Adrenal gland (tissue), 12 donors: Measurements from ENCODE around the gene FAM228B. TPM values are rescaled to one million over a fixed set of nuclear protein-coding genes. Genes with fewer than 3 reads are reported as not detected.

Experiments
- DNase-seq, 7 donors: peaks; one replicate each; pipeline ENCODE4 v3.0.0-alpha.2; 2019 to 2020
- H3K27ac ChIP-seq, 5 donors: fragments of 200-600 bp; sonication (generic) in 4 of 5; 1 replicate in 3 of 5; 2 replicates in 2 of 5; pipeline versions ENCODE4 v1.5.1 to v1.8.0; 2016 to 2020; ENCODE audit warnings: mild to moderate bottlenecking in 1 of 5
- H3K27me3 ChIP-seq: fragments of 200-600 bp; 2 replicates; pipeline ENCODE4 v1.8.0; 2021
- H3K36me3 ChIP-seq, 2 donors: fragments of 200-600 bp; replicated peaks in 1 of 2; 1 replicate in 1 of 2; 2 replicates in 1 of 2; pipeline versions ENCODE4 v1.5.1 to v1.8.0; 2018 to 2022
- H3K4me1 ChIP-seq, 2 donors: fragments of 200-600 bp; replicated peaks in 1 of 2; 1 replicate in 1 of 2; 2 replicates in 1 of 2; pipeline versions ENCODE4 v1.5.1 to v1.8.0; 2018 to 2021
- H3K4me3 ChIP-seq, 4 donors: fragments of 200-600 bp; sonication (generic) in 3 of 4; one replicate each; pipeline ENCODE4 v1.5.1; 2016 to 2018
- H3K9me3 ChIP-seq, 3 donors: fragments of 200-600 bp; sonication (generic) in 1 of 3; replicated peaks in 1 of 3; 1 replicate in 2 of 3; 2 replicates in 1 of 3; pipeline versions ENCODE4 v1.5.1 to v1.8.0; 2016 to 2021
- POLR2A ChIP-seq, 2 donors: fragments of 450-650 bp; IDR thresholded peaks; one replicate each; pipeline ENCODE4 v1.6.1; 2017; ENCODE audit warnings: antibody characterized with exemption in 2 of 2, mild to moderate bottlenecking in 2 of 2, moderate library complexity in 1 of 2
- WGBS, 4 donors: extraction: QIAGEN DNeasy Blood & Tissue Kit in 2 of 4; methylation state at CpG; one replicate each; pipeline versions ENCODE4 v1.1.5 to v1.1.7; 2013 to 2017; 5-methylcytosine and 5-hydroxymethylcytosine counted together
- intact Hi-C, 2 donors: fragments of 100-400 bp; cut with DNase I; formaldehyde crosslinking; loops; one replicate each; pipeline versions ENCODE4 v1.14.1 to v1.15.0; 2022 to 2023
- polyA plus RNA-seq, 3 donors: library from polyadenylated mRNA; stranded (reverse); fragments of 200-250 nt in 2 of 3; fragments of 350-450 nt in 1 of 3; fragmentation: Illumina TruSeq in 1 of 3; extraction: RNeasy Lipid Tissue Mini Kit (QIAGEN cat#74804) in 1 of 3; gene quantifications; one replicate each; pipeline ENCODE4 v1.2.3, GENCODE V29; 2013 to 2014
- total RNA-seq, 9 donors: library from RNA; depleted of rRNA in 4 of 9; stranded (reverse); fragments of >200 nt in 4 of 9; fragments of 120-200 nt in 1 of 9; fragmentation: NEBNext Ultra II Directional in 1 of 9; extraction: Animal tissue kit (Norgen Biotek cat#: 25700) in 1 of 9; gene quantifications; one replicate each; pipeline versions ENCODE4 v1.1.0 to v1.2.4, GENCODE V29; 2013 to 2023
- TF ChIP-seq, protein P1 (sequence below), 6 experiments: fragments of 450-650 bp in 4 of 6; fragments of 200-600 bp in 2 of 6; sonication (generic) in 1 of 6; IDR thresholded peaks; 1 replicate in 5 of 6; 2 replicates in 1 of 6; pipeline versions ENCODE4 v1.5.1 to v1.8.0; 2016 to 2021; ENCODE audit warnings: antibody characterized with exemption in 6 of 6, mild to moderate bottlenecking in 2 of 6, moderate library complexity in 1 of 6
- donor health status: healthy with polysubstance abuse.
- donor health status: Bipolar disorder and iron deficiency.
- donor health status: DM: yes; HTN: yes; CAD: no.
- donor health status: DM: no; HTN: no; CAD: no.
- donor health status: DM: no; HTN: no; CAD: no.
- donor health status: DM: yes; HTN: yes; CAD: no.

The FAM228B gene
- total and polyA plus RNA-seq, 12 donors = 1.9 to 141 (median 29.2) TPM

DNA sequence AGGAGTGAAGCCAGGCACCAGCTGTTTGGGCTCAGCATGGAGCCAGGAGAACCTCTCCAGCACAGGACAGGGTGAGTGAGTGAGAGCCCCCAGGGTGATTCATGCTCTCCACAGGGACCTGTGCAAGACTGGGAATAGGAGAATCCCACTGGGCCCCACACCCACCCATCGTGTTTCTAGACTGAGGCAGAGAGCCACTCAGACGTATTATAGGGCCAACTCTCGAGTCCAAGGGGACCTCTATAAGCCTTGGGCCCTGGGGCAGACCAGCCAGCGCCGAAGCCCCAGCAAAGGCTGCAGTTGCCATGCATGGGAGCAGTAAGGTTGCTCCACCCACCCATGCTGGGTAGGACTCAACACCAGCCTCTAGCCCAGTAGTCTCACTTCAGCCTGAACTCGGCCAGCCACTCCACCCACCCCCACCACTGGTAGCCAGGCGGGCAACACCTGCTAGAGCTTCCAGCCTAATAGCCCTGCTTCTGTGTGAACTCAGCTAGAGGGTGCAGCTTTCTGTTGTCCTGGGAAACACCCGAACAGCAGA, 19.1 kb upstream of the FAM228B start:
- H3K9me3 ChIP-seq = no peaks in the 10 kb centered on the region
- no peak overlapping the region for H3K4me3 ChIP-seq
- TF ChIP-seq, protein P1, sequence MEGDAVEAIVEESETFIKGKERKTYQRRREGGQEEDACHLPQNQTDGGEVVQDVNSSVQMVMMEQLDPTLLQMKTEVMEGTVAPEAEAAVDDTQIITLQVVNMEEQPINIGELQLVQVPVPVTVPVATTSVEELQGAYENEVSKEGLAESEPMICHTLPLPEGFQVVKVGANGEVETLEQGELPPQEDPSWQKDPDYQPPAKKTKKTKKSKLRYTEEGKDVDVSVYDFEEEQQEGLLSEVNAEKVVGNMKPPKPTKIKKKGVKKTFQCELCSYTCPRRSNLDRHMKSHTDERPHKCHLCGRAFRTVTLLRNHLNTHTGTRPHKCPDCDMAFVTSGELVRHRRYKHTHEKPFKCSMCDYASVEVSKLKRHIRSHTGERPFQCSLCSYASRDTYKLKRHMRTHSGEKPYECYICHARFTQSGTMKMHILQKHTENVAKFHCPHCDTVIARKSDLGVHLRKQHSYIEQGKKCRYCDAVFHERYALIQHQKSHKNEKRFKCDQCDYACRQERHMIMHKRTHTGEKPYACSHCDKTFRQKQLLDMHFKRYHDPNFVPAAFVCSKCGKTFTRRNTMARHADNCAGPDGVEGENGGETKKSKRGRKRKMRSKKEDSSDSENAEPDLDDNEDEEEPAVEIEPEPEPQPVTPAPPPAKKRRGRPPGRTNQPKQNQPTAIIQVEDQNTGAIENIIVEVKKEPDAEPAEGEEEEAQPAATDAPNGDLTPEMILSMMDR (IDR thresholded peaks at IDR 0.05) = no peak
- no peak for TF ChIP-seq POLR2A (IDR thresholded peaks at IDR 0.05)
- no peaks in the 10 kb centered on the region for H3K36me3 ChIP-seq
- intact Hi-C loops = no loop called here
- H3K27ac ChIP-seq = no peak overlapping the region
- 93 to 98% (median 96%) methylated on average over 3 to 8 of the region's 8 CpGs for WGBS, 4 donors
- H3K27me3 ChIP-seq = no peaks in the 10 kb centered on the region
- DNase-seq = no peak
- no peaks in the 10 kb centered on the region for H3K4me1 ChIP-seq

DNA sequence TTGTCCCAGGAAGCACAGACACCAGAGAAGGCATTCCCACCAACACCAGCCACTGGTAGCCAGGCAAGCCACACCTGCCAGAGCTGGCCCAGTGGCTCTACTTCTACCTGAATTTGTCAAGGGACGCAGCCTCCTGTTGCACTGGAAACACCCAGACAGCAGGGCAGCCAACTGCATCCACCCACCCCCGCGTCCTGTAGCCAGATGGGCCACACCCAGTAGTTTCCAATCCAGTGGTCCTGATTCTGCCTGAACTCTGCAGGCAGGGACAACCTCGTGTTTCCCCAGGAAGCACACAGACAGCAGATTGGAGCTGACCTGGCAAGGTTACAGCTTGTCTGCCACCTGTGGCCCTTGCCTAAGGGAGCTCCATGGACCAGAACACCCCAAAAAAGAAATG, 18.4 kb upstream of the FAM228B start:
- no peak for TF ChIP-seq POLR2A (IDR thresholded peaks at IDR 0.05)
- TF ChIP-seq, protein P1 (IDR thresholded peaks at IDR 0.05) = no peak
- WGBS, 4 donors = 74 to 94% (median 90%) methylated on average over 3 to 4 of the region's 4 CpGs
- no peaks in the 10 kb centered on the region for H3K4me1 ChIP-seq

DNA sequence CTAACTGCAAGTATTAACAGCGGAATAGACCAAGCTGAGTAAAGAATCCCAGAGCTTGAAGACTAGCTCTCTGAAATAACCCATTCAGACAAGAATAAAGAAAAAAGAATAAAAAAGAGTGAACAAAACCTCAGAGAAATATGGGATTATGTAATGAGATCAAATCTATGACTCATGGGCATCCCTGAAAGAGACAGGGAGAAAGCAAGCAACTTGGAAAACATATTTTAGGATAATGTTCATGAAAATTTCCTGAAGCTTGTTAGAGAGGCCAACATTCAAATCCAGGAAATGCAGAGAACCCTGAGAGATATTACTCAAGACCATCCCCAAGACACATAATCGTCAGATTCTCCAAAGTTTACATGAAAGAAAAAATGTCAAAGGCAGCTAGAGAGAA, 17.5 kb upstream of the FAM228B start:
- no peak for DNase-seq
- 23 to 50% (median 48%) methylated on average over 2 of the region's 2 CpGs for WGBS, 4 donors
- Histone ChIP-seq H3K4me1 (no peaks in the 10 kb centered on the region), H3K9me3 (no peaks in the 10 kb centered on the region), H3K27me3 (no peaks in the 10 kb centered on the region), H3K4me3 (no peak overlapping the region), H3K36me3 (no peaks in the 10 kb centered on the region), H3K27ac (no peak overlapping the region)
- TF ChIP-seq, protein P1 (IDR thresholded peaks at IDR 0.05) = no peak
- TF ChIP-seq POLR2A (IDR thresholded peaks at IDR 0.05) = no peak
- intact Hi-C loops = no loop called here

More for the DNA sequence above, 18.4 kb upstream of the FAM228B start:
- Histone ChIP-seq H3K27ac (no peak overlapping the region), H3K9me3 (no peaks in the 10 kb centered on the region), H3K36me3 (no peaks in the 10 kb centered on the region), H3K4me3 (no peak overlapping the region), H3K27me3 (no peaks in the 10 kb centered on the region)
- intact Hi-C loops = no loop called here
- DNase-seq = no peak

DNA sequence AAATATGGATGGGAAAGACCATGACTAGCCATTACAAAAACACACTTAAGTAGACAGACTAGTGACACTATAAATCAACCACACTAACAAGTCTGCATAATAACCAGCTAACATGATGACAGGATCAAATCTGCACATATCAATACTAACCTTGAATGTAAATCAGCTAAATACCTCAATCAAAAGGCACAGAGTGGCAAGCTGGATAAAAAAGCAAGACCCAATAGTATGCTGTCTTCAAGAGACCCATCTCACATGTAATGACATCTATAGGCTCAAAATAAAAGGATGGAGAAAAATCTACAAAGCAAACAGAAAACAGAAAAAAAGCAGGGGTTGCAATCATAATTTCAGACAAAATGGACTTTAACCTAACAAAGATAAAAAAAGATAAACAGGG, 16.5 kb upstream of the FAM228B start:
- Histone ChIP-seq H3K4me3 (no peak overlapping the region), H3K36me3 (no peaks in the 10 kb centered on the region), H3K27ac (no peak overlapping the region), H3K27me3 (no peaks in the 10 kb centered on the region), H3K9me3 (no peaks in the 10 kb centered on the region), H3K4me1 (no peaks in the 10 kb centered on the region)
- intact Hi-C loops = no loop called here
- no peak for DNase-seq
- TF ChIP-seq, protein P1 (IDR thresholded peaks at IDR 0.05) = no peak
- no peak for TF ChIP-seq POLR2A (IDR thresholded peaks at IDR 0.05)
